GM12878 (cell line): ENCODE results near the gene GABBR2.

Source experiments
- POLR2AphosphoS5 ChIP-seq: IDR thresholded peaks from 2 replicates; pipeline ENCODE4 v1.6.1; 2011; ENCODE audit warnings: mild to moderate bottlenecking, low read length, inconsistent platforms
- TF ChIP-seq, protein P1 (sequence below), 3 experiments: IDR thresholded peaks in 2 of 3; conservative IDR thresholded peaks in 1 of 3; 2 replicates each; pipeline ENCODE4 v1.5.1; 2011; ENCODE audit warnings: low read depth in 3 of 3, low read length in 3 of 3, mild to moderate bottlenecking in 3 of 3, control low read depth in 2 of 3, moderate library complexity in 2 of 3, inconsistent platforms in 1 of 3, mixed read lengths in 1 of 3; ENCODE audit not compliant: control insufficient read depth in 2 of 3, insufficient read depth in 1 of 3; ENCODE audit errors: extremely low read depth in 1 of 3

DNA sequence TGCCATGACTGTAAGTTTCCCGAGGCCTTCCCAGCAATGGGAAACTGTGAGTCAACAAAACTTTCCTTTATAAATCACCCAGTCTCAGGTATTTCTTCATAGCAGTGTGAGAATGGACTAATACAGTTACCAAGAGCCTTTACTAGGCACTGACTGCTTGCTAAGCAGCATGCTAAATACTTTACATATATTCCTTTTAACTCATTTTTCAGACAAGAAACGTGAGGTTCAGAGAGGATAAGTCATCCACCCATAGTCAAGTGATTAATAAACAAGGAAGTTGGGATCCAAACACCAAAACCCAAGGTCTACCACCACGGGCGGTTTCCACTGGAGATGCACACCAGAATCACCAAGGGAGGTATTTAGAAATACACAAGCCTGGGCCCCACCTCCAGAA lies 50.8 kb downstream of the GABBR2 start:
- TF ChIP-seq POLR2AphosphoS5 = no peak
- TF ChIP-seq, protein P1, sequence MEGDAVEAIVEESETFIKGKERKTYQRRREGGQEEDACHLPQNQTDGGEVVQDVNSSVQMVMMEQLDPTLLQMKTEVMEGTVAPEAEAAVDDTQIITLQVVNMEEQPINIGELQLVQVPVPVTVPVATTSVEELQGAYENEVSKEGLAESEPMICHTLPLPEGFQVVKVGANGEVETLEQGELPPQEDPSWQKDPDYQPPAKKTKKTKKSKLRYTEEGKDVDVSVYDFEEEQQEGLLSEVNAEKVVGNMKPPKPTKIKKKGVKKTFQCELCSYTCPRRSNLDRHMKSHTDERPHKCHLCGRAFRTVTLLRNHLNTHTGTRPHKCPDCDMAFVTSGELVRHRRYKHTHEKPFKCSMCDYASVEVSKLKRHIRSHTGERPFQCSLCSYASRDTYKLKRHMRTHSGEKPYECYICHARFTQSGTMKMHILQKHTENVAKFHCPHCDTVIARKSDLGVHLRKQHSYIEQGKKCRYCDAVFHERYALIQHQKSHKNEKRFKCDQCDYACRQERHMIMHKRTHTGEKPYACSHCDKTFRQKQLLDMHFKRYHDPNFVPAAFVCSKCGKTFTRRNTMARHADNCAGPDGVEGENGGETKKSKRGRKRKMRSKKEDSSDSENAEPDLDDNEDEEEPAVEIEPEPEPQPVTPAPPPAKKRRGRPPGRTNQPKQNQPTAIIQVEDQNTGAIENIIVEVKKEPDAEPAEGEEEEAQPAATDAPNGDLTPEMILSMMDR (IDR thresholded peaks at IDR 0.05 in 2 of 3, conservative IDR thresholded peaks at IDR 0.05 in 1 of 3; ENCODE audit: control insufficient read depth in 2 of 3, extremely low read depth in 1 of 3, insufficient read depth in 1 of 3, low read depth in 3 of 3, low read length in 3 of 3) = no peak
